Trophoblast cell (in vitro differentiated cells and primary cell): Measurements from ENCODE around the gene LRRC8D.
A peak's percentile ranks its signal among the peaks of the same experiment; 100 is the strongest.

Experiments
- DNase-seq, 2 donors: peaks; one replicate each; pipeline ENCODE4 v3.0.0-alpha.2; 2016
- H2AFZ ChIP-seq: 2 replicates; pipeline ENCODE4 v1.6.1; 2013; ENCODE audit warnings: low read length, moderate library complexity, mild to moderate bottlenecking; ENCODE audit not compliant: insufficient read depth, poor library complexity
- H2AK5ac ChIP-seq: 2 replicates; pipeline ENCODE4 v1.6.1; 2013; ENCODE audit warnings: mild to moderate bottlenecking, low read length
- H2BK120ac ChIP-seq: 2 replicates; pipeline ENCODE4 v1.6.1; 2013; ENCODE audit warnings: low read length, mild to moderate bottlenecking, moderate library complexity; ENCODE audit not compliant: insufficient read depth, poor library complexity
- H2BK12ac ChIP-seq: 2 replicates; pipeline ENCODE4 v1.6.1; 2013; ENCODE audit warnings: mild to moderate bottlenecking, low read length, moderate library complexity
- H2BK5ac ChIP-seq: 2 replicates; pipeline ENCODE4 v1.6.1; 2013; ENCODE audit warnings: low read length, low read depth, moderate library complexity, mild to moderate bottlenecking; ENCODE audit not compliant: poor library complexity
- H3K14ac ChIP-seq: 2 replicates; pipeline ENCODE4 v1.6.1; 2013; ENCODE audit warnings: mild to moderate bottlenecking, low read length
- H3K18ac ChIP-seq: 2 replicates; pipeline ENCODE4 v1.6.1; 2013; ENCODE audit warnings: mild to moderate bottlenecking, low read length
- H3K23ac ChIP-seq: 2 replicates; pipeline ENCODE4 v1.6.1; 2013; ENCODE audit warnings: low read length
- H3K27ac ChIP-seq: 2 replicates; pipeline ENCODE4 v1.5.1; 2013; ENCODE audit warnings: low read depth, mild to moderate bottlenecking, inconsistent platforms, low read length, moderate library complexity
- H3K27me3 ChIP-seq: 2 replicates; pipeline ENCODE4 v1.6.1; 2013; ENCODE audit warnings: inconsistent platforms, mild to moderate bottlenecking, low read length, moderate library complexity; ENCODE audit not compliant: insufficient read depth
- H3K36me3 ChIP-seq, 2 experiments: 1 replicate in 1 of 2; 2 replicates in 1 of 2; pipeline ENCODE4 v1.6.1; 2013; ENCODE audit warnings: low read length in 2 of 2, mild to moderate bottlenecking in 2 of 2, moderate library complexity in 1 of 2; ENCODE audit not compliant: insufficient read depth in 2 of 2, control insufficient read depth in 1 of 2
- H3K4ac ChIP-seq: 2 replicates; pipeline ENCODE4 v1.6.1; 2013; ENCODE audit warnings: low read depth, mild to moderate bottlenecking, low read length, moderate library complexity
- H3K4me1 ChIP-seq, 2 experiments: 1 replicate in 1 of 2; 2 replicates in 1 of 2; pipeline ENCODE4 v1.6.1; 2013; ENCODE audit warnings: low read length in 2 of 2, mild to moderate bottlenecking in 2 of 2, moderate library complexity in 1 of 2; ENCODE audit not compliant: insufficient read depth in 2 of 2, control insufficient read depth in 1 of 2
- H3K4me2 ChIP-seq: 2 replicates; pipeline ENCODE4 v1.6.1; 2013; ENCODE audit warnings: inconsistent platforms, mild to moderate bottlenecking, low read length, moderate library complexity
- H3K4me3 ChIP-seq: 2 replicates; pipeline ENCODE4 v1.5.1; 2013; ENCODE audit warnings: mild to moderate bottlenecking, low read depth, low read length, inconsistent platforms
- H3K79me1 ChIP-seq: one replicate; pipeline ENCODE4 v1.6.1; 2013; ENCODE audit warnings: low read length
- H3K79me2 ChIP-seq: 2 replicates; pipeline ENCODE4 v1.6.1; 2013; ENCODE audit warnings: low read length, mild to moderate bottlenecking; ENCODE audit not compliant: control insufficient read depth, insufficient read depth, poor library complexity
- H3K9ac ChIP-seq: 2 replicates; pipeline ENCODE4 v1.6.1; 2013; ENCODE audit warnings: mild to moderate bottlenecking, low read length
- H3K9me3 ChIP-seq: 2 replicates; pipeline ENCODE4 v1.6.1; 2013; ENCODE audit warnings: low read depth, mild to moderate bottlenecking, control low read depth, inconsistent platforms, low read length; ENCODE audit not compliant: insufficient read depth
- H4K12ac ChIP-seq: 2 replicates; pipeline ENCODE4 v1.6.1; 2013; ENCODE audit warnings: low read depth, mild to moderate bottlenecking, low read length, moderate library complexity
- H4K8ac ChIP-seq: 2 replicates; pipeline ENCODE4 v1.6.1; 2013; ENCODE audit warnings: low read depth, mild to moderate bottlenecking, low read length, moderate library complexity
- H4K91ac ChIP-seq: one replicate; pipeline ENCODE4 v1.6.1; 2013; ENCODE audit warnings: low read depth, mild to moderate bottlenecking, low read length, moderate library complexity
- WGBS: extraction: QIAGEN DNeasy Blood & Tissue Kit; methylation state at CpG from one replicate; pipeline ENCODE4 v1.1.7; 2013; ENCODE audit warnings: missing lambda C conversion rate; ENCODE audit not compliant: insufficient read length, insufficient coverage; ENCODE audit errors: extremely low coverage; 5-methylcytosine and 5-hydroxymethylcytosine counted together

LRRC8D gene

DNA sequence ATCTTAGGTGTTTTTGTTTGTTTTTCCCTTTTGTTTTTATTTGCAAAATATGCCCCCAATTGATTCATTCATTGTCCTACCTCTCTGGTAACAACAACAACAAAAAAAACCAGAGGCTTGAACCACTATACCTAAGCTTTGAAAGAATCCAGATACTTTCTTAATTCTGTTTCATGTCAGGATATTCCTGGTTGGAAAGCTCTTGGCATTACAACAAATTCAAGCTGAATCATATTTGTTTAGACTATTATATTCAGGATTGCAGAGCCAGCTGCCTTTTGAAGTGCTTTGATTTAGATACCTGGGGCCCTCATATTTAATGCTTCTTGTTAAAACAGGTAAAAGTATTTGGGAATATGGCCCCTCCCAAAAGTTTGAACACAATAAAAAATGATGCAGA, 151.2 kb downstream of the LRRC8D start:
- H2BK12ac ChIP-seq, result no peak overlapping the region
- H3K36me3 ChIP-seq, result no peaks in the 10 kb centered on the region
- H3K27me3 ChIP-seq, result no peaks in the 10 kb centered on the region
- no peak overlapping the region for H3K4ac ChIP-seq
- H4K91ac ChIP-seq, result peak overlapping the region; percentile 84
- no peak overlapping the region for H2AK5ac ChIP-seq
- H3K14ac ChIP-seq, result no peak overlapping the region
- H3K9me3 ChIP-seq, result no peaks in the 10 kb centered on the region
- H4K12ac ChIP-seq, result no peak overlapping the region
- H4K8ac ChIP-seq, result no peak overlapping the region
- no peak for DNase-seq
- no peak overlapping the region for H3K4me2 ChIP-seq
- H3K27ac ChIP-seq, result peak overlapping the region; percentile 69
- no peak overlapping the region for H3K9ac ChIP-seq
- no peak overlapping the region for H3K4me3 ChIP-seq
- H3K23ac ChIP-seq, result no peak overlapping the region
- H2BK5ac ChIP-seq, result no peak overlapping the region
- peaks cover 8% of the 10 kb centered on the region for H3K79me1 ChIP-seq
- no peaks in the 10 kb centered on the region for H3K79me2 ChIP-seq
- H3K18ac ChIP-seq, result no peak overlapping the region
- peaks cover 7 to 13% of the 10 kb centered on the region in 2 experiments for H3K4me1 ChIP-seq
- H2BK120ac ChIP-seq, result peak overlapping the region; percentile 94
- H2AFZ ChIP-seq, result no peak overlapping the region

DNA sequence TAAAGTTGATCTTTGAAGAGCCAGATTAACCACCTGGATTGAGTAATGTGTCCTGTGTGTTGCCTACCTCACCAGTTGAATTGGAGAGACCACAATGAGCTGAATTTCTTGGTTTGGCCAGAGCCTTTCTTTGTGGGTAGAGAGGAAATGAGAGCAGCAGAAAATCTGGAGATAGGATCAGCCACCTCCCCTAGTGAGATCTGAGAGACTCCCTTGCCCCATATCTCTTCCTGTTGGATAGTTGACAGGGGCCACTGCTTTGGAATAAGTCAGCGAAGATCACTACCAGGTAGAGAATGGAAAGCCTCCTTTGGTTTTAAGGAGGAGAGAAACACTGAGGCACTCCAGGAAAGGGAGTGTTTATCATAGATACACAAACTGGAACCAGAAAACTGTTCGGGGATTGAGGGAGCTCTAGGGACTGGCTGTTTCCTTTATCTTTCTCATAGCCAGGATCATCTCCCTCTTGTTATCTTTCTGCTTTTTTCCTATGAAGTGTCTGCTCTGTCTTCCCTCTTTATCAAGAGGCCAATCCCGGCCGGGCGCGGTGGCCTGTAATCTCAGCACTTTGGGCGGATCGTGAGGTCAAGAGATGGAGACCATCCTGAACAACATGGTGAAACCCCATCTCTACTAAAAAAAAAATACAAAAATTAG, 152.8 kb downstream of the LRRC8D start:
- Histone ChIP-seq H3K4me3 (no peak overlapping the region), H3K18ac (no peak overlapping the region), H3K4ac (no peak overlapping the region), H3K27me3 (no peaks in the 10 kb centered on the region), H3K79me2 (no peaks in the 10 kb centered on the region), H2AK5ac (no peak overlapping the region), H3K4me1 (peaks cover 7 to 13% of the 10 kb centered on the region in 2 experiments), H4K91ac (peak overlapping the region; percentile 13), H2BK12ac (peak overlapping the region; percentile 52), H3K4me2 (no peak overlapping the region), H3K27ac (peak overlapping the region; percentile 8), H2AFZ (no peak overlapping the region), H2BK5ac (peak overlapping the region; percentile 37), H3K23ac (no peak overlapping the region), H4K12ac (no peak overlapping the region), H2BK120ac (peak overlapping the region; percentile 28), H3K9ac (no peak overlapping the region), H3K9me3 (no peaks in the 10 kb centered on the region), H3K79me1 (peaks cover 8% of the 10 kb centered on the region), H3K14ac (no peak overlapping the region), H4K8ac (no peak overlapping the region), H3K36me3 (no peaks in the 10 kb centered on the region)
- no CpG with 5 or more reads among the region's 8 CpGs for WGBS
- DNase-seq, result no peak

DNA sequence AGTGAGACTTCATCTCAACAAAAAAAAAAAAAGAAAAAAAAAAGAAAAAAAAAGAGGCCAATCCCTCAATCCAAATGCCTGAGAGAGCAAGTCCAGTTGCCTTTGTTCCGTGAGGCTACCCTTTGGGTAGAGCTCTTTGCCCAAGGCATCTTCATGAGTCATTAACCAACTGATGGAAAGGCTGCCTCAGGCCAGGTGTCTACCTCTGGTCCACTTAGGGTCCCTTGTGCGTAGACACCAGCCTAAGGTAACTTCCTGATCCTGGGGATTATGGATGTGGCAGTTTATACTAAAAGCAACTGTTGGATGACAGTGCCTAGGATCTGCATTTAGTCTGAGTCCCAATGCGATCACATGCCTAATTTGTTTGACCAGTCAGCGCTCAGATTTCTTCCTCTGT, 153.4 kb downstream of the LRRC8D start:
- Histone ChIP-seq H3K23ac (no peak overlapping the region), H2BK12ac (no peak overlapping the region), H2AK5ac (no peak overlapping the region), H3K36me3 (no peaks in the 10 kb centered on the region), H4K91ac (no peak overlapping the region), H3K4me1 (peaks cover 7 to 13% of the 10 kb centered on the region in 2 experiments), H3K9ac (no peak overlapping the region), H3K4me3 (no peak overlapping the region), H3K79me1 (peaks cover 8% of the 10 kb centered on the region), H3K4ac (no peak overlapping the region), H2BK120ac (no peak overlapping the region), H3K18ac (no peak overlapping the region), H3K9me3 (no peaks in the 10 kb centered on the region), H3K14ac (no peak overlapping the region), H3K27me3 (no peaks in the 10 kb centered on the region), H3K79me2 (no peaks in the 10 kb centered on the region), H3K4me2 (no peak overlapping the region), H4K8ac (no peak overlapping the region), H2BK5ac (no peak overlapping the region), H2AFZ (no peak overlapping the region), H4K12ac (no peak overlapping the region), H3K27ac (no peak overlapping the region)
- no CpG with 5 or more reads among the region's 4 CpGs for WGBS
- DNase-seq, result no peak

GRCh38 chr1:89974696-89975470, 154.1 kb downstream of the LRRC8D start:
- WGBS, result 100% methylated on average over 1 of the region's 4 CpGs
- no peak overlapping the region for H3K23ac ChIP-seq
- H3K4me1 ChIP-seq, result peaks cover 7 to 13% of the 10 kb centered on the region in 2 experiments

More at GRCh38 chr1:89974696-89975470, 154.1 kb downstream of the LRRC8D start:
- Histone ChIP-seq H2BK5ac (no peak overlapping the region), H3K79me1 (peaks cover 8% of the 10 kb centered on the region), H2BK12ac (no peak overlapping the region), H3K36me3 (no peaks in the 10 kb centered on the region), H4K12ac (no peak overlapping the region), H3K14ac (no peak overlapping the region), H2AFZ (no peak overlapping the region), H2BK120ac (no peak overlapping the region), H2AK5ac (no peak overlapping the region), H3K9me3 (no peaks in the 10 kb centered on the region), H3K27ac (no peak overlapping the region), H3K18ac (no peak overlapping the region), H3K9ac (no peak overlapping the region), H4K8ac (no peak overlapping the region), H3K79me2 (no peaks in the 10 kb centered on the region), H3K4me3 (no peak overlapping the region), H3K4me2 (no peak overlapping the region), H3K27me3 (no peaks in the 10 kb centered on the region), H3K4ac (no peak overlapping the region), H4K91ac (no peak overlapping the region)
- no peak for DNase-seq
